Gastroesophageal sphincter (tissue), 4 donors: ENCODE results near the gene MTUS2. TPM values are rescaled to one million over a fixed set of nuclear protein-coding genes. Genes with fewer than 3 reads are reported as not detected.
A peak's percentile ranks its signal among the peaks of the same experiment; 100 is the strongest.

Experiments
- ATAC-seq: fragments of 150-250 bp; one replicate; pipeline ENCODE4 v1.9.1; 2016; ENCODE audit warnings: mild to moderate bottlenecking, moderate library complexity
- H3K27ac ChIP-seq, 4 donors: fragments of 200-600 bp; sonication (generic) in 3 of 4; 1 replicate in 3 of 4; 2 replicates in 1 of 4; pipeline ENCODE4 v1.5.1; 2016 to 2019
- H3K27me3 ChIP-seq: fragments of 200-600 bp; sonication (generic); one replicate; pipeline ENCODE4 v1.5.1; 2019
- H3K36me3 ChIP-seq, 2 donors: fragments of 200-600 bp; sonication (generic); one replicate each; pipeline ENCODE4 v1.5.1; 2019; ENCODE audit warnings: control low read depth in 1 of 2
- H3K4me1 ChIP-seq, 3 donors: fragments of 200-600 bp; sonication (generic); 1 replicate in 2 of 3; 2 replicates in 1 of 3; pipeline ENCODE4 v1.5.1; 2016 to 2019; ENCODE audit warnings: control low read depth in 2 of 3
- H3K4me3 ChIP-seq, 2 donors: fragments of 200-600 bp; sonication (generic); one replicate each; pipeline ENCODE4 v1.5.1; 2019; ENCODE audit warnings: mild to moderate bottlenecking in 1 of 2, moderate library complexity in 1 of 2
- H3K9me3 ChIP-seq, 3 donors: fragments of 200-600 bp; sonication (generic); one replicate each; pipeline ENCODE4 v1.5.1; 2017 to 2019; ENCODE audit warnings: control low read depth in 2 of 3
- CTCF ChIP-seq, 4 experiments: fragments of 200-600 bp in 2 of 4; fragments of 450-650 bp in 2 of 4; sonication (generic) in 1 of 4; IDR thresholded peaks; one replicate each; pipeline ENCODE4 v1.5.1; 2017 to 2019; ENCODE audit warnings: antibody characterized with exemption in 4 of 4, mild to moderate bottlenecking in 2 of 4, moderate library complexity in 2 of 4
- EP300 ChIP-seq: sonication (generic); formaldehyde crosslinking; IDR thresholded peaks from one replicate; pipeline ENCODE4 v1.6.1; 2017; ENCODE audit warnings: antibody characterized with exemption, mild to moderate bottlenecking
- POLR2A ChIP-seq, 2 donors: fragments of 450-650 bp; IDR thresholded peaks; one replicate each; pipeline ENCODE4 v1.6.1; 2017; ENCODE audit warnings: antibody characterized with exemption in 2 of 2, mild to moderate bottlenecking in 2 of 2, moderate library complexity in 1 of 2
- POLR2AphosphoS5 ChIP-seq: sonication (generic); formaldehyde crosslinking; IDR thresholded peaks from one replicate; pipeline ENCODE4 v1.6.1; 2017; ENCODE audit warnings: antibody characterized with exemption
- WGBS, 2 donors: methylation state at CpG; one replicate each; pipeline ENCODE4 v1.1.5; 2018; ENCODE audit warnings: low coverage in 1 of 2; 5-methylcytosine and 5-hydroxymethylcytosine counted together
- total RNA-seq, 4 donors: library from RNA; depleted of rRNA; stranded (reverse); fragments of >200 nt; gene quantifications; one replicate each; pipeline ENCODE4 v1.1.0, GENCODE V29; 2016

Gene MTUS2
- total RNA-seq, 4 donors from 2014 or later, result 0.67 to 36.7 (median 18.4) TPM

GRCh38 chr13:29542381-29542780 lies 722.2 kb downstream of the MTUS2 start:
- Histone ChIP-seq H3K9me3 (no peaks in the 10 kb centered on the region), H3K4me3 (no peak overlapping the region), H3K4me1 (peaks cover 0 to 40% (median 0%) of the 10 kb centered on the region in 3 donors), H3K27me3 (no peaks in the 10 kb centered on the region), H3K27ac (no peak overlapping the region), H3K36me3 (no peaks in the 10 kb centered on the region)
- TF ChIP-seq CTCF (IDR thresholded peaks at IDR 0.05) (no peak), POLR2AphosphoS5 (no peak), EP300 (no peak), POLR2A (IDR thresholded peaks at IDR 0.05) (no peak)
- ATAC-seq, result no peak
- WGBS, 2 donors, result 83 to 100% methylated on average over 4 of the region's 8 CpGs

- Histone ChIP-seq H3K4me1 (peaks cover 0 to 37% (median 0%) of the 10 kb centered on the region in 3 donors), H3K4me3 (no peak overlapping the region), H3K27me3 (no peaks in the 10 kb centered on the region), H3K36me3 (peaks cover 0 to 4% of the 10 kb centered on the region in 2 donors), H3K9me3 (no peaks in the 10 kb centered on the region), H3K27ac (no peak overlapping the region)
- TF ChIP-seq EP300, result no peak
- TF ChIP-seq CTCF (IDR thresholded peaks at IDR 0.05), result no peak
- TF ChIP-seq POLR2AphosphoS5, result no peak
- no peak for TF ChIP-seq POLR2A (IDR thresholded peaks at IDR 0.05)
- 87 to 95% methylated on average over 10 to 11 of the region's 16 CpGs for WGBS, 2 donors
- peak; percentile 18 for ATAC-seq
These were observed 723.4 kb downstream of the MTUS2 start for GRCh38 chr13:29543230-29544215.

- Histone ChIP-seq H3K4me3 (no peak overlapping the region), H3K27ac (peak overlapping the region in 1 of 4 donors; percentile 29), H3K27me3 (no peaks in the 10 kb centered on the region), H3K36me3 (peaks cover 0 to 29% of the 10 kb centered on the region in 2 donors), H3K9me3 (no peaks in the 10 kb centered on the region), H3K4me1 (peaks cover 0 to 18% (median 0%) of the 10 kb centered on the region in 3 donors)
- WGBS, 2 donors, result 65 to 71% methylated on average over 4 to 6 of the region's 8 CpGs
- TF ChIP-seq POLR2AphosphoS5, result no peak
- TF ChIP-seq EP300, result no peak
- TF ChIP-seq POLR2A (IDR thresholded peaks at IDR 0.05), result no peak
- TF ChIP-seq CTCF (IDR thresholded peaks at IDR 0.05), result no peak
- ATAC-seq, result no peak
These were observed 725.8 kb downstream of the MTUS2 start for GRCh38 chr13:29545988-29546387.

- Histone ChIP-seq H3K9me3 (no peaks in the 10 kb centered on the region), H3K36me3 (peaks cover 0 to 35% of the 10 kb centered on the region in 2 donors), H3K27me3 (no peaks in the 10 kb centered on the region), H3K27ac (peak overlapping the region in 1 of 4 donors; percentile 3), H3K4me1 (peaks cover 0 to 18% (median 0%) of the 10 kb centered on the region in 3 donors), H3K4me3 (no peak overlapping the region)
- no peak for ATAC-seq
- TF ChIP-seq POLR2A (IDR thresholded peaks at IDR 0.05) (no peak), POLR2AphosphoS5 (no peak), EP300 (no peak), CTCF (IDR thresholded peaks at IDR 0.05) (no peak)
- WGBS, 2 donors, result 77 to 89% methylated on average over 6 to 7 of the region's 8 CpGs
These were observed 726.5 kb downstream of the MTUS2 start for GRCh38 chr13:29546662-29547061.
